Measurements from ENCODE around the gene S100A13.

- TF ChIP-seq EZH2 (IDR thresholded peaks at IDR 0.05; ENCODE audit: borderline replicate concordance, low read depth, low read length) (no peak), HDAC2 (IDR thresholded peaks at IDR 0.05) (no peak), TGIF2 (CRISPR knock-in tag; IDR thresholded peaks at IDR 0.05) (no peak), E2F6 (IDR thresholded peaks at IDR 0.05; ENCODE audit: borderline replicate concordance in 1 of 2, extremely low read depth in 1 of 2, insufficient read depth in 1 of 2, insufficient read length in 1 of 2, low read depth in 1 of 2, low read length in 1 of 2, poor library complexity in 1 of 2, severe bottlenecking in 1 of 2) (no peak), CTCF (IDR thresholded peaks at IDR 0.05 in 2 of 3, conservative IDR thresholded peaks at IDR 0.05 in 1 of 3; ENCODE audit: insufficient read depth in 2 of 3, low read depth in 1 of 3, low read length in 3 of 3) (no peak), ZNF512 (tag; IDR thresholded peaks at IDR 0.05) (0 out of 2 replicates have a peak, but pooled peaks have one; percentile 11)
These were observed 41.0 kb downstream of the S100A13 start for GRCh38 chr1:153586347-153586746.

Measured in K562 (cell line).